Measurements from ENCODE around the gene ZNF41.

Gene ZNF41

GRCh38 chrX:47460561-47460960, 22.5 kb downstream of the ZNF41 start:
- no peak for DNase-seq (ENCODE audit: low read depth)
- H3K4me3 ChIP-seq (ENCODE audit: low read length): no peak overlapping the region
- TF ChIP-seq, protein P1, sequence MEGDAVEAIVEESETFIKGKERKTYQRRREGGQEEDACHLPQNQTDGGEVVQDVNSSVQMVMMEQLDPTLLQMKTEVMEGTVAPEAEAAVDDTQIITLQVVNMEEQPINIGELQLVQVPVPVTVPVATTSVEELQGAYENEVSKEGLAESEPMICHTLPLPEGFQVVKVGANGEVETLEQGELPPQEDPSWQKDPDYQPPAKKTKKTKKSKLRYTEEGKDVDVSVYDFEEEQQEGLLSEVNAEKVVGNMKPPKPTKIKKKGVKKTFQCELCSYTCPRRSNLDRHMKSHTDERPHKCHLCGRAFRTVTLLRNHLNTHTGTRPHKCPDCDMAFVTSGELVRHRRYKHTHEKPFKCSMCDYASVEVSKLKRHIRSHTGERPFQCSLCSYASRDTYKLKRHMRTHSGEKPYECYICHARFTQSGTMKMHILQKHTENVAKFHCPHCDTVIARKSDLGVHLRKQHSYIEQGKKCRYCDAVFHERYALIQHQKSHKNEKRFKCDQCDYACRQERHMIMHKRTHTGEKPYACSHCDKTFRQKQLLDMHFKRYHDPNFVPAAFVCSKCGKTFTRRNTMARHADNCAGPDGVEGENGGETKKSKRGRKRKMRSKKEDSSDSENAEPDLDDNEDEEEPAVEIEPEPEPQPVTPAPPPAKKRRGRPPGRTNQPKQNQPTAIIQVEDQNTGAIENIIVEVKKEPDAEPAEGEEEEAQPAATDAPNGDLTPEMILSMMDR (conservative IDR thresholded peaks at IDR 0.05; ENCODE audit: low read length): no peak

DNA sequence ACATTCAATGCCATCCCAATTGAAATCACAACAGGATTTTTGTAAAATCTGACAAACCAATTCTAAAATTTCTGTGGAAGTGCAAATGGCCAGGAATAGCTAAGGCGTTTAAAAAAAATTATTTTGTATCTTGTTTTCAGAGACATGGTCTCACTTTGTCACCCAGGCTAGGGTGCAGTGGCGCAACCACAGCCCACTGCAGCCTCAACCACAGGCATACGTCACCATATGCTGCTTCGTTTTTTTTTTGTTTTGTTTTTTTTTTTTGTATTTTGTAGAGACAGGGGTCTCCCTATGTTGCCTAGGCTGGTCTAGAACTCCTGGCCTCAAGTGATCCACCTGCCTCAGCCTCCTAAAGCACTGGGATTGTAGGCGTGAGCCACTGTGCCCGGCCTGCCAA, 24.5 kb downstream of the ZNF41 start:
- H3K4me3 ChIP-seq (ENCODE audit: low read length): no peak overlapping the region
- DNase-seq (ENCODE audit: low read depth): no peak
- TF ChIP-seq, protein P1 (conservative IDR thresholded peaks at IDR 0.05; ENCODE audit: low read length): no peak

DNA sequence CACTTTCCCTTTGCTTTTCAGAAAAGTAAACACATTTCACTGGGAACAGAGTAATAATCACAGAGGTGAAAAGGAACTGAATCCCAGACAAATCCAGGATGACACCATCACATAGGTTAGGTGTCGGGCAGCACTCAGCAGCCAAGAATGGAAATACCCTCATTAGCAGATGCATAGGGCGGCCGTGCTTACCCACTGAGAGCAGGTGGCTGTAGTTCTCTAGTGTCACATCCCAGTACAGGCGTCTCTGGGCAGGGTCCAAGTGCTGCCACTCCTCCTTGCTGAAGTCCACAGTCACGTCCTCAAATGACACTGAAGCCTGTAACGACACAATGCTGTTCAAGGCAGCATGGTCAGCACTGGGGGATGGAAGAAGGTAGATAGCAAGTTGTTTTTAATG, 26.9 kb downstream of the ZNF41 start:
- no peak for DNase-seq (ENCODE audit: low read depth)
- H3K4me3 ChIP-seq (ENCODE audit: low read length): no peak overlapping the region
- TF ChIP-seq, protein P1 (conservative IDR thresholded peaks at IDR 0.05; ENCODE audit: low read length): no peak

GRCh38 chrX:47452112-47452511, 30.9 kb downstream of the ZNF41 start:
- DNase-seq (ENCODE audit: low read depth): no peak
- no peak overlapping the region for H3K4me3 ChIP-seq (ENCODE audit: low read length)
- TF ChIP-seq, protein P1 (conservative IDR thresholded peaks at IDR 0.05; ENCODE audit: low read length): no peak

GRCh38 chrX:47448165-47448806, 34.7 kb downstream of the ZNF41 start:
- DNase-seq (ENCODE audit: low read depth): no peak
- TF ChIP-seq, protein P1 (conservative IDR thresholded peaks at IDR 0.05; ENCODE audit: low read length): no peak
- no peak overlapping the region for H3K4me3 ChIP-seq (ENCODE audit: low read length)

DNA sequence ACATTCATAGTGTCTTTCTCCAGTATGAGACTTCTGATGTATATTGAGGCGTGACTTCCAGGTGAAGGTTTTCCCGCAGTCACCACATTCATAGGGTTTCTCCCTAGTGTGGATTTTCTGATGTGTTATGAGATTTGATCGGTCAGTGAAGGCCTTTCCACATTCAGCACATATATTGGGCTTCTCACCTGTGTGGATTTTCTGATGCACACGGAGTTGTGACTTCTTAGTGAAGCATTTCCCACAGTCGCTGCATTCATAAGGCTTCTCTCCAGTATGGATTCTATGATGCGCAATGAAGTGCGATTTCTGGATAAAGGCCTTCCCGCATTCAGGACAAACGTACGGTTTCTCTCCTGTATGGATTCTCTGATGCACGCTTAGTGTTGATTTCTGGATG, 35.4 kb downstream of the ZNF41 start:
- H3K4me3 ChIP-seq (ENCODE audit: low read length): no peak overlapping the region
- TF ChIP-seq, protein P1 (conservative IDR thresholded peaks at IDR 0.05; ENCODE audit: low read length): no peak
- DNase-seq (ENCODE audit: low read depth): no peak

DNA sequence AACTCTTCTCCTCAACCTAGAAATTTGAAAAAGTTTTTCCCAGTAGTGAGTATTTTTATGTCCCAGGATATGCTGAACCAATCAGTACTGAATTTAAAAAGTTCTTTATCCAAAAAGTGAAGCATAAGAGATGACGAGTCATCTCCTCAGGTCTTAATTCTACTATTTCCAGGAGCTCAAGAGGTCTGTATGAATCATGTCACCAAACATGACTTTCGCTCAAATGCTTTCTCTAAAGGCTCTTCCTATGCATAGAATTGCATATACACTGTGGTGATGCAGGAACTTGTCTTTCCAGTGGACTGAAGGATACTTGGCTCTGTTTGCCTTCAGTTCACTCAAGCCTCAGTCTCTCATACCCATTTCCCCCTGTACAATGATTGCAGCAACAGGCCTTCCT, 36.1 kb downstream of the ZNF41 start:
- TF ChIP-seq, protein P1 (conservative IDR thresholded peaks at IDR 0.05; ENCODE audit: low read length): no peak
- DNase-seq (ENCODE audit: low read depth): no peak
- no peak overlapping the region for H3K4me3 ChIP-seq (ENCODE audit: low read length)

All from AG10803 (cell line).